SHP77 treated with DMSO at 0.1 percent for 48 hours (cell line): ENCODE measurements around the gene KCNMB2.

Experiments
- DNase-seq: peaks from one replicate; lab custom pipeline; 2025; lab: John Stamatoyannopoulos, UW

KCNMB2 gene

GRCh38 chr3:178868681-178869080, 332.4 kb downstream of the KCNMB2 start:
- DNase-seq, result no peak

GRCh38 chr3:178870085-178870484, 333.8 kb downstream of the KCNMB2 start:
- no peak for DNase-seq

GRCh38 chr3:178875157-178875556, 338.9 kb downstream of the KCNMB2 start:
- DNase-seq, result no peak

- DNase-seq, result no peak
Observed at GRCh38 chr3:178875836-178876235, 339.6 kb downstream of the KCNMB2 start.

- no peak for DNase-seq
Observed at GRCh38 chr3:178880274-178880673, 344.0 kb downstream of the KCNMB2 start.
